Testis (tissue), 3 donors: Measurements from ENCODE around the gene UBTD2. TPM values are rescaled to one million over a fixed set of nuclear protein-coding genes. Genes with fewer than 3 reads are reported as not detected.

Experiments
- DNase-seq: peaks from one replicate; pipeline ENCODE4 v3.0.0-alpha.2; 2019
- H3K27ac ChIP-seq, 2 donors: fragments of 200-600 bp; sonication (generic); one replicate each; pipeline ENCODE4 v1.5.1; 2019
- H3K27me3 ChIP-seq: fragments of 200-600 bp; sonication (generic); one replicate; pipeline ENCODE4 v1.5.1; 2019
- H3K36me3 ChIP-seq: fragments of 200-600 bp; sonication (generic); one replicate; pipeline ENCODE4 v1.5.1; 2017; ENCODE audit warnings: low read depth; ENCODE audit errors: missing control alignments
- H3K4me1 ChIP-seq: fragments of 200-600 bp; sonication (generic); one replicate; pipeline ENCODE4 v1.5.1; 2019
- H3K4me3 ChIP-seq, 2 donors: fragments of 200-600 bp; sonication (generic); one replicate each; pipeline ENCODE4 v1.5.1; 2017 to 2019
- H3K9me3 ChIP-seq: fragments of 200-600 bp; sonication (generic); one replicate; pipeline ENCODE4 v1.5.1; 2017
- CTCF ChIP-seq, 3 experiments: fragments of 450-650 bp in 2 of 3; fragments of 200-600 bp in 1 of 3; sonication (generic) in 1 of 3; IDR thresholded peaks; one replicate each; pipeline ENCODE4 v1.5.1; 2016 to 2019; ENCODE audit warnings: antibody characterized with exemption in 3 of 3, mild to moderate bottlenecking in 2 of 3, moderate library complexity in 1 of 3
- POLR2A ChIP-seq: fragments of 450-650 bp; IDR thresholded peaks from one replicate; pipeline ENCODE4 v1.6.1; 2017; ENCODE audit warnings: antibody characterized with exemption, mild to moderate bottlenecking, moderate library complexity
- WGBS, 2 donors: methylation state at CpG; one replicate each; pipeline ENCODE4 v1.1.5; 2018; 5-methylcytosine and 5-hydroxymethylcytosine counted together
- intact Hi-C: fragments of 100-400 bp; cut with DNase I; formaldehyde crosslinking; loops from one replicate; pipeline ENCODE4 v1.15.1; 2023; ENCODE audit warnings: low total_unique reads
- polyA plus RNA-seq: library from polyadenylated mRNA; stranded (reverse); fragments of 350-450 nt; fragmentation: Illumina TruSeq; extraction: RNeasy Lipid Tissue Mini Kit (QIAGEN cat#74804); gene quantifications from one replicate; pipeline ENCODE4 v1.2.3, GENCODE V29; 2014; ENCODE audit warnings: low read depth, low replicate concordance; ENCODE audit not compliant: insufficient read depth
- total RNA-seq, 2 donors: library from RNA; depleted of rRNA; stranded (reverse); fragments of >200 nt; gene quantifications; one replicate each; pipeline ENCODE4 v1.2.3, GENCODE V29; 2016

The UBTD2 gene
- total and polyA plus RNA-seq, 3 donors from 2014 or later, result 41.2 to 53.9 (median 51.8) TPM

GRCh38 chr5:172189693-172190296 lies 93.8 kb downstream of the UBTD2 start:
- Histone ChIP-seq H3K4me1 (peaks cover 6% of the 10 kb centered on the region), H3K9me3 (no peaks in the 10 kb centered on the region), H3K27ac (no peak overlapping the region), H3K36me3 (no peaks in the 10 kb centered on the region), H3K27me3 (no peaks in the 10 kb centered on the region), H3K4me3 (peak overlapping the region in 1 of 2 donors; percentile 87)
- intact Hi-C loops, result loop anchor here (5.0 kb wide), 1 partner anchor 82 kb away; no protein-coding TSS in a partner anchor
- DNase-seq, result no peak
- TF ChIP-seq POLR2A (no peak), CTCF (IDR thresholded peaks at IDR 0.05) (no peak)
- WGBS, 2 donors, result 43 to 51% methylated on average over 3 of the region's 3 CpGs

GRCh38 chr5:172188893-172189692 lies 94.5 kb downstream of the UBTD2 start:
- WGBS, 2 donors, result 34 to 43% methylated on average over 30 of the region's 30 CpGs

GRCh38 chr5:172188033-172188892 lies 95.3 kb downstream of the UBTD2 start, which contains the start of gene STK10:
TSS of gene STK10 (minus strand) at chr5:172188224. CDS start at chr5:172188042, 182 bp downstream.
- no peak for TF ChIP-seq POLR2A
- TF ChIP-seq CTCF (IDR thresholded peaks at IDR 0.05), result peak; percentile 72 to 87 (median 78)
- peak within 1 kb of the TSS; percentile 79 to 91 for H3K27ac ChIP-seq
- 0% methylated on average over 6 to 54 of the region's 102 CpGs for WGBS, 2 donors
- DNase-seq, result peak; percentile 91
- H3K27me3 ChIP-seq, result no peaks in the 10 kb centered on the region
- no peaks in the 10 kb centered on the region for H3K36me3 ChIP-seq
- intact Hi-C loops, result loop anchor here (5.0 kb wide), 1 partner anchor 81 kb away; no protein-coding TSS in a partner anchor
- H3K9me3 ChIP-seq, result no peaks in the 10 kb centered on the region
- peaks cover 18% of the 10 kb centered on the region for H3K4me1 ChIP-seq
- peak within 1 kb of the TSS; percentile 87 to 90 for H3K4me3 ChIP-seq

More at GRCh38 chr5:172188893-172189692, 94.5 kb downstream of the UBTD2 start:
- no peaks in the 10 kb centered on the region for H3K36me3 ChIP-seq
- H3K27ac ChIP-seq, result no peak overlapping the region
- no peak for TF ChIP-seq CTCF (IDR thresholded peaks at IDR 0.05)
- TF ChIP-seq POLR2A, result no peak
- H3K4me1 ChIP-seq, result peaks cover 13% of the 10 kb centered on the region
- intact Hi-C loops, result loop anchor here (5.0 kb wide), 1 partner anchor 82 kb away; no protein-coding TSS in a partner anchor
- H3K4me3 ChIP-seq, result peak overlapping the region; percentile 87 to 90
- H3K27me3 ChIP-seq, result no peaks in the 10 kb centered on the region
- no peaks in the 10 kb centered on the region for H3K9me3 ChIP-seq
- no peak for DNase-seq

GRCh38 chr5:172187118-172188032 lies 96.2 kb downstream of the UBTD2 start:
- Histone ChIP-seq H3K27ac (peak overlapping the region; percentile 79 to 91), H3K4me3 (peak overlapping the region; percentile 87 to 90), H3K9me3 (no peaks in the 10 kb centered on the region), H3K36me3 (no peaks in the 10 kb centered on the region), H3K4me1 (peaks cover 19% of the 10 kb centered on the region), H3K27me3 (no peaks in the 10 kb centered on the region)
- DNase-seq, result peak; percentile 68
- 0 to 1% methylated on average over 37 to 59 of the region's 66 CpGs for WGBS, 2 donors
- no peak for TF ChIP-seq POLR2A
- no peak for TF ChIP-seq CTCF (IDR thresholded peaks at IDR 0.05)
- intact Hi-C loops, result loop anchor here (5.0 kb wide), 1 partner anchor 80 kb away; no protein-coding TSS in a partner anchor
